GM20000 (cell line): ENCODE results near the gene PSMD5.

Experiments used
- DNase-seq: peaks from one replicate; pipeline ENCODE4 v3.0.0; 2012; ENCODE audit warnings: low spot score
- CTCF ChIP-seq: IDR thresholded peaks from 2 replicates; pipeline ENCODE4 v1.5.1; 2012; ENCODE audit warnings: mild to moderate bottlenecking, control low read depth; ENCODE audit errors: extremely low read depth, missing control alignments

PSMD5 gene

GRCh38 chr9:120886490-120886967 is 43.8 kb upstream of the PSMD5 start:
- no peak for DNase-seq
- TF ChIP-seq CTCF = no peak

- TF ChIP-seq CTCF = no peak
- DNase-seq = no peak
Measured at GRCh38 chr9:120885958-120886357, 43.2 kb upstream of the PSMD5 start.

GRCh38 chr9:120885457-120885856 is 42.7 kb upstream of the PSMD5 start:
- no peak for DNase-seq
- TF ChIP-seq CTCF = no peak

- DNase-seq = no peak
- no peak for TF ChIP-seq CTCF
Measured at GRCh38 chr9:120883608-120883996, 40.9 kb upstream of the PSMD5 start.

GRCh38 chr9:120882935-120883607 is 40.3 kb upstream of the PSMD5 start:
- TF ChIP-seq CTCF = no peak
- DNase-seq = no peak

- no peak for DNase-seq
- no peak for TF ChIP-seq CTCF
Measured at GRCh38 chr9:120879446-120879845, 36.7 kb upstream of the PSMD5 start.

- DNase-seq = no peak
- TF ChIP-seq CTCF = no peak
Measured at GRCh38 chr9:120878188-120879130, 35.7 kb upstream of the PSMD5 start.
